ENCODE results near the gene NAPG. TPM values are rescaled to one million over a fixed set of nuclear protein-coding genes. Genes with fewer than 3 reads are reported as not detected.
A peak's percentile ranks its signal among the peaks of the same experiment; 100 is the strongest.

The NAPG gene
- total RNA-seq (100 to 1,000 TPM in 1 of 2 donors, 10 to 100 TPM in 1; 57.1 to 125 TPM), polyA plus RNA-seq (ENCODE audit: insufficient read length in 2 of 2) (10 to 100 TPM; 54.9 to 57.1 TPM)
- long read RNA-seq, donor 1, partial matches to known transcripts: 0 of 9 reads
- long read RNA-seq, donor 1, other reads (novel, unspliced or antisense): 8 of 9 reads
- long read RNA-seq, donor 2: 0 reads
- long read RNA-seq, donor 3, partial matches to known transcripts: 0 of 1 reads
- long read RNA-seq, donor 3, other reads (novel, unspliced or antisense): 0 of 1 reads
- long read RNA-seq, donor 4, partial matches to known transcripts: 5 of 5 reads
- long read RNA-seq, donor 4, other reads (novel, unspliced or antisense): 0 of 5 reads

GRCh38 chr18:10525697-10526560 is at the start of gene NAPG:
NAPG (plus strand) TSS chr18:10526027; CDS start chr18:10526103, 76 bp downstream.
- no peaks in the 10 kb centered on the region for H3K27me3 ChIP-seq (ENCODE audit: control insufficient read depth, insufficient read depth, low read length)
- H3K36me3 ChIP-seq (ENCODE audit: control insufficient read depth, insufficient read depth, low read length): no peaks in the 10 kb centered on the region
- H3K4me1 ChIP-seq (ENCODE audit: control insufficient read depth, insufficient read depth, low read length): peaks cover 14% of the 10 kb centered on the region
- DNase-seq (ENCODE audit: low read depth in 4 of 6, low spot score in 6 of 6): peak; percentile 82 to 98 (median 90)
- H3K27ac ChIP-seq (ENCODE audit: low read depth, low read length): peak within 1 kb of the TSS; percentile 79
- peak within 1 kb of the TSS; percentile 80 for H3K4me3 ChIP-seq (ENCODE audit: low read depth, low read length)
- no peaks in the 10 kb centered on the region for H3K9me3 ChIP-seq (ENCODE audit: control insufficient read depth, insufficient read depth, low read length)
- WGBS (ENCODE audit: insufficient coverage): under 1% methylated on average over 63 of the region's 68 CpGs

GRCh38 chr18:10476338-10476791 is 49.5 kb upstream of the NAPG start:
- Histone ChIP-seq H3K27ac (ENCODE audit: low read depth, low read length) (peak overlapping the region; percentile 86), H3K36me3 (ENCODE audit: control insufficient read depth, insufficient read depth, low read length) (peaks cover 52% of the 10 kb centered on the region), H3K9me3 (ENCODE audit: control insufficient read depth, insufficient read depth, low read length) (no peaks in the 10 kb centered on the region), H3K27me3 (ENCODE audit: control insufficient read depth, insufficient read depth, low read length) (no peaks in the 10 kb centered on the region), H3K4me3 (ENCODE audit: low read depth, low read length) (no peak overlapping the region), H3K4me1 (ENCODE audit: control insufficient read depth, insufficient read depth, low read length) (peaks cover 61% of the 10 kb centered on the region)
- peak in 4 of 6 donors; percentile 45 to 91 (median 70) for DNase-seq (ENCODE audit: low read depth in 4 of 6, low spot score in 6 of 6)
- 8% methylated on average over 7 of the region's 9 CpGs for WGBS (ENCODE audit: insufficient coverage)

- Histone ChIP-seq H3K9me3 (ENCODE audit: control insufficient read depth, insufficient read depth, low read length) (no peaks in the 10 kb centered on the region), H3K27ac (ENCODE audit: low read depth, low read length) (peak overlapping the region; percentile 86), H3K4me3 (ENCODE audit: low read depth, low read length) (no peak overlapping the region), H3K36me3 (ENCODE audit: control insufficient read depth, insufficient read depth, low read length) (peaks cover 52% of the 10 kb centered on the region), H3K4me1 (ENCODE audit: control insufficient read depth, insufficient read depth, low read length) (peaks cover 57% of the 10 kb centered on the region), H3K27me3 (ENCODE audit: control insufficient read depth, insufficient read depth, low read length) (no peaks in the 10 kb centered on the region)
- WGBS (ENCODE audit: insufficient coverage): 60% methylated on average over 1 of the region's 3 CpGs
- DNase-seq (ENCODE audit: low read depth in 4 of 6, low spot score in 6 of 6): no peak
Observed at GRCh38 chr18:10477121-10477862, 48.5 kb upstream of the NAPG start.

GRCh38 chr18:10477863-10478260 is 48.0 kb upstream of the NAPG start:
- no peak for DNase-seq (ENCODE audit: low read depth in 4 of 6, low spot score in 6 of 6)

GRCh38 chr18:10481831-10482230 is 44.0 kb upstream of the NAPG start:
- H3K36me3 ChIP-seq (ENCODE audit: control insufficient read depth, insufficient read depth, low read length): peaks cover 52% of the 10 kb centered on the region
- DNase-seq (ENCODE audit: low read depth in 4 of 6, low spot score in 6 of 6): no peak
- WGBS (ENCODE audit: insufficient coverage): 59% methylated on average over 8 of the region's 9 CpGs
- no peaks in the 10 kb centered on the region for H3K27me3 ChIP-seq (ENCODE audit: control insufficient read depth, insufficient read depth, low read length)
- no peaks in the 10 kb centered on the region for H3K9me3 ChIP-seq (ENCODE audit: control insufficient read depth, insufficient read depth, low read length)
- H3K4me3 ChIP-seq (ENCODE audit: low read depth, low read length): no peak overlapping the region
- peaks cover 33% of the 10 kb centered on the region for H3K4me1 ChIP-seq (ENCODE audit: control insufficient read depth, insufficient read depth, low read length)
- H3K27ac ChIP-seq (ENCODE audit: low read depth, low read length): peak overlapping the region; percentile 2

More at GRCh38 chr18:10477863-10478260, 48.0 kb upstream of the NAPG start:
- Histone ChIP-seq H3K9me3 (ENCODE audit: control insufficient read depth, insufficient read depth, low read length) (no peaks in the 10 kb centered on the region), H3K4me1 (ENCODE audit: control insufficient read depth, insufficient read depth, low read length) (peaks cover 51% of the 10 kb centered on the region), H3K27me3 (ENCODE audit: control insufficient read depth, insufficient read depth, low read length) (no peaks in the 10 kb centered on the region), H3K36me3 (ENCODE audit: control insufficient read depth, insufficient read depth, low read length) (peaks cover 48% of the 10 kb centered on the region), H3K27ac (ENCODE audit: low read depth, low read length) (peak overlapping the region; percentile 40), H3K4me3 (ENCODE audit: low read depth, low read length) (no peak overlapping the region)
- 92% methylated on average over 1 of the region's 2 CpGs for WGBS (ENCODE audit: insufficient coverage)

GRCh38 chr18:10482363-10482984 is 43.4 kb upstream of the NAPG start:
- WGBS (ENCODE audit: insufficient coverage): 96% methylated on average over 9 of the region's 11 CpGs
- DNase-seq (ENCODE audit: low read depth in 4 of 6, low spot score in 6 of 6): no peak
- Histone ChIP-seq H3K27me3 (ENCODE audit: control insufficient read depth, insufficient read depth, low read length) (no peaks in the 10 kb centered on the region), H3K27ac (ENCODE audit: low read depth, low read length) (no peak overlapping the region), H3K9me3 (ENCODE audit: control insufficient read depth, insufficient read depth, low read length) (no peaks in the 10 kb centered on the region), H3K36me3 (ENCODE audit: control insufficient read depth, insufficient read depth, low read length) (peaks cover 56% of the 10 kb centered on the region), H3K4me3 (ENCODE audit: low read depth, low read length) (no peak overlapping the region), H3K4me1 (ENCODE audit: control insufficient read depth, insufficient read depth, low read length) (peaks cover 28% of the 10 kb centered on the region)

- H3K27ac ChIP-seq (ENCODE audit: low read depth, low read length): no peak overlapping the region
- no peak for DNase-seq (ENCODE audit: low read depth in 4 of 6, low spot score in 6 of 6)
- peaks cover 25% of the 10 kb centered on the region for H3K4me1 ChIP-seq (ENCODE audit: control insufficient read depth, insufficient read depth, low read length)
- H3K4me3 ChIP-seq (ENCODE audit: low read depth, low read length): no peak overlapping the region
- peaks cover 57% of the 10 kb centered on the region for H3K36me3 ChIP-seq (ENCODE audit: control insufficient read depth, insufficient read depth, low read length)
- WGBS (ENCODE audit: insufficient coverage): 76% methylated on average over 20 of the region's 20 CpGs
- no peaks in the 10 kb centered on the region for H3K9me3 ChIP-seq (ENCODE audit: control insufficient read depth, insufficient read depth, low read length)
- no peaks in the 10 kb centered on the region for H3K27me3 ChIP-seq (ENCODE audit: control insufficient read depth, insufficient read depth, low read length)
Observed at GRCh38 chr18:10482985-10483949, 42.6 kb upstream of the NAPG start.

- Histone ChIP-seq H3K4me1 (ENCODE audit: control insufficient read depth, insufficient read depth, low read length) (peaks cover 24% of the 10 kb centered on the region), H3K27ac (ENCODE audit: low read depth, low read length) (no peak overlapping the region), H3K27me3 (ENCODE audit: control insufficient read depth, insufficient read depth, low read length) (no peaks in the 10 kb centered on the region), H3K4me3 (ENCODE audit: low read depth, low read length) (no peak overlapping the region), H3K36me3 (ENCODE audit: control insufficient read depth, insufficient read depth, low read length) (peaks cover 56% of the 10 kb centered on the region), H3K9me3 (ENCODE audit: control insufficient read depth, insufficient read depth, low read length) (no peaks in the 10 kb centered on the region)
- WGBS (ENCODE audit: insufficient coverage): 98% methylated on average over 9 of the region's 20 CpGs
- no peak for DNase-seq (ENCODE audit: low read depth in 4 of 6, low spot score in 6 of 6)
Observed at GRCh38 chr18:10485475-10485874, 40.4 kb upstream of the NAPG start.
